Liver (tissue), 3 donors: Measurements from ENCODE around the gene ING5.

Experiments
- ATF3 ChIP-seq: IDR thresholded peaks from 2 replicates; pipeline ENCODE4 v1.6.1; 2016; ENCODE audit warnings: antibody characterized with exemption
- CTCF ChIP-seq: fragments of 150-350 bp; IDR thresholded peaks from 2 replicates; pipeline ENCODE4 v1.5.1; 2017; ENCODE audit warnings: improper control_type of control experiment, low read depth, low read length; ENCODE audit not compliant: missing input control
- EGR1 ChIP-seq, 2 donors: IDR thresholded peaks; 2 replicates each; pipeline ENCODE4 v1.6.1; 2016 to 2018; ENCODE audit warnings: antibody characterized with exemption in 2 of 2, low read depth in 2 of 2
- FOXA1 ChIP-seq: IDR thresholded peaks from 2 replicates; pipeline ENCODE4 v1.6.1; 2016; ENCODE audit warnings: antibody characterized with exemption
- MAX ChIP-seq: IDR thresholded peaks from 2 replicates; pipeline ENCODE4 v1.6.1; 2016; ENCODE audit warnings: antibody characterized with exemption
- RAD21 ChIP-seq, 2 donors: IDR thresholded peaks; 2 replicates each; pipeline ENCODE4 v1.6.1; 2016; ENCODE audit warnings: antibody characterized with exemption in 2 of 2, mild to moderate bottlenecking in 2 of 2
- REST ChIP-seq: IDR thresholded peaks from 2 replicates; pipeline ENCODE4 v1.6.1; 2016; ENCODE audit warnings: antibody characterized with exemption, mild to moderate bottlenecking
- SP1 ChIP-seq: IDR thresholded peaks from 2 replicates; pipeline ENCODE4 v1.6.1; 2018; ENCODE audit warnings: antibody characterized with exemption, mild to moderate bottlenecking
- TAF1 ChIP-seq: conservative IDR thresholded peaks from 2 replicates; pipeline ENCODE4 v1.6.1; 2016; ENCODE audit warnings: antibody characterized with exemption, mild to moderate bottlenecking
- ZBTB33 ChIP-seq: IDR thresholded peaks from 2 replicates; pipeline ENCODE4 v1.6.1; 2016; ENCODE audit warnings: antibody characterized with exemption
- donor health status: healthy.
- donor health status: healthy.

GRCh38 chr2:241653210-241653750 lies 48.6 kb upstream of the ING5 start:
- TF ChIP-seq CTCF (no peak), RAD21 (IDR thresholded peaks at IDR 0.05) (no peak), ATF3 (no peak), REST (no peak), TAF1 (no peak), MAX (no peak), FOXA1 (no peak), ZBTB33 (no peak), EGR1 (IDR thresholded peaks at IDR 0.05; ENCODE audit: low read depth in 2 of 2) (no peak), SP1 (no peak)
